GM11168 (cell line): ENCODE results near the gene NEUROG1.

Source experiments
- in situ Hi-C: fragments of 300-500 bp; cut with MboI; formaldehyde crosslinking; loops from one replicate; pipeline ENCODE4 v1.12.0; 2022; ENCODE audit warnings: low sequenced_read_pairs; ENCODE audit not compliant: unreplicated experiment

The NEUROG1 gene

GRCh38 chr5:135565266-135565665, 29.5 kb upstream of the NEUROG1 start:
- in situ Hi-C loops: no loop called here

GRCh38 chr5:135564331-135564730, 28.6 kb upstream of the NEUROG1 start:
- in situ Hi-C loops: loop anchor here (5.0 kb wide), 1 partner anchor 268 kb away; the partner anchor contains the start of gene SLC25A48

- in situ Hi-C loops: loop anchor here (5.0 kb wide), 1 partner anchor 271 kb away; the partner anchor contains the start of gene SLC25A48
Measured at GRCh38 chr5:135561266-135561665, 25.5 kb upstream of the NEUROG1 start.

- in situ Hi-C loops: loop anchor here (5.0 kb wide), 1 partner anchor 271 kb away; the partner anchor contains the start of gene SLC25A48
Measured at GRCh38 chr5:135560858-135561257, 25.1 kb upstream of the NEUROG1 start.

- in situ Hi-C loops: no loop called here
Measured at GRCh38 chr5:135559354-135559753, 23.6 kb upstream of the NEUROG1 start.

- in situ Hi-C loops: no loop called here
Measured at GRCh38 chr5:135557076-135557838, 21.5 kb upstream of the NEUROG1 start.

- in situ Hi-C loops: no loop called here
Measured at GRCh38 chr5:135556620-135557019, 20.9 kb upstream of the NEUROG1 start.

- in situ Hi-C loops: no loop called here
Measured at GRCh38 chr5:135555530-135555929, 19.8 kb upstream of the NEUROG1 start.

GRCh38 chr5:135553688-135554462, 18.1 kb upstream of the NEUROG1 start:
- in situ Hi-C loops: loop anchor here (5.0 kb wide), 1 partner anchor 87 kb away; no protein-coding TSS in a partner anchor

GRCh38 chr5:135551593-135552447, 16.1 kb upstream of the NEUROG1 start:
- in situ Hi-C loops: loop anchor here (5.0 kb wide), 1 partner anchor 85 kb away; no protein-coding TSS in a partner anchor

- in situ Hi-C loops: no loop called here
Measured at GRCh38 chr5:135549413-135549812, 13.6 kb upstream of the NEUROG1 start.

- in situ Hi-C loops: no loop called here
Measured at GRCh38 chr5:135547590-135548254, 12.0 kb upstream of the NEUROG1 start.

- in situ Hi-C loops: no loop called here
Measured at GRCh38 chr5:135546912-135547311, 11.1 kb upstream of the NEUROG1 start.

- in situ Hi-C loops: no loop called here
Measured at GRCh38 chr5:135546101-135546500, 10.3 kb upstream of the NEUROG1 start.

GRCh38 chr5:135545099-135545498, 9.3 kb upstream of the NEUROG1 start:
- in situ Hi-C loops: no loop called here

GRCh38 chr5:135543485-135544304, 7.9 kb upstream of the NEUROG1 start:
- in situ Hi-C loops: no loop called here

GRCh38 chr5:135543001-135543484, 7.3 kb upstream of the NEUROG1 start:
- in situ Hi-C loops: no loop called here

GRCh38 chr5:135541807-135542502, 6.2 kb upstream of the NEUROG1 start:
- in situ Hi-C loops: no loop called here
